Smooth muscle cell (in vitro differentiated cells): Measurements from ENCODE around the gene PKLR. TPM values are rescaled to one million over a fixed set of nuclear protein-coding genes. Genes with fewer than 3 reads are reported as not detected.
"Not testable (repeated sequence)": the region's sequence is repeated elsewhere in the genome, so short reads cannot be mapped to it uniquely, and the experiment has no call there.

ENCODE experiments used
- DNase-seq: peaks from one replicate; lab custom pipeline; 2025; ENCODE audit not compliant: unreplicated experiment; lab: John Stamatoyannopoulos, UW
- H2AFZ ChIP-seq: fragments of 200-600 bp; sonication (generic); 2 replicates; pipeline ENCODE4 v1.6.0; 2016; ENCODE audit warnings: antibody characterized with exemption, low read depth, mild to moderate bottlenecking
- H3F3A ChIP-seq: fragments of 200-600 bp; sonication (generic); 2 replicates; pipeline ENCODE4 v1.6.0; 2017; ENCODE audit warnings: antibody characterized with exemption, low read depth
- H3K27ac ChIP-seq: fragments of 200-600 bp; sonication (generic); 2 replicates; pipeline ENCODE4 v1.5.1; 2016; ENCODE audit warnings: low read depth, mild to moderate bottlenecking
- H3K27me3 ChIP-seq: fragments of 200-600 bp; sonication (generic); 2 replicates; pipeline ENCODE4 v1.6.1; 2016; ENCODE audit warnings: low read depth, mild to moderate bottlenecking
- H3K36me3 ChIP-seq: fragments of 200-600 bp; sonication (generic); 2 replicates; pipeline ENCODE4 v1.5.1; 2016; ENCODE audit warnings: low read depth
- H3K4me1 ChIP-seq: fragments of 200-600 bp; sonication (generic); 2 replicates; pipeline ENCODE4 v1.5.1; 2016; ENCODE audit warnings: low read depth
- H3K4me2 ChIP-seq: fragments of 200-600 bp; sonication (generic); 2 replicates; pipeline ENCODE4 v1.6.0; 2016; ENCODE audit warnings: mild to moderate bottlenecking
- H3K4me3 ChIP-seq: fragments of 200-600 bp; sonication (generic); 2 replicates; pipeline ENCODE4 v1.5.1; 2016; ENCODE audit warnings: mild to moderate bottlenecking
- H3K79me2 ChIP-seq: fragments of 200-600 bp; sonication (generic); 2 replicates; pipeline ENCODE4 v1.6.0; 2016; ENCODE audit warnings: low read depth, mild to moderate bottlenecking
- H3K9ac ChIP-seq: fragments of 200-600 bp; sonication (generic); 2 replicates; pipeline ENCODE4 v1.6.0; 2016; ENCODE audit warnings: low read depth
- H3K9me3 ChIP-seq: fragments of 200-600 bp; sonication (generic); replicated peaks from 2 replicates; pipeline ENCODE4 v1.5.1; 2016; ENCODE audit warnings: low read depth
- H4K20me1 ChIP-seq: fragments of 200-600 bp; sonication (generic); 2 replicates; pipeline ENCODE4 v1.6.0; 2016; ENCODE audit warnings: low read depth
- WGBS: methylation state at CpG from one replicate; pipeline ENCODE4 v1.1.7; 2016; ENCODE audit warnings: low lambda C conversion rate; 5-methylcytosine and 5-hydroxymethylcytosine counted together
- polyA plus RNA-seq: library from polyadenylated mRNA; unstranded; fragments of >200 nt; fragmentation: Nextera tagmentation; extraction: Ambion mirVana; gene quantifications from 2 replicates; pipeline ENCODE4 v1.2.1, GENCODE V29; 2016
- total RNA-seq: library from RNA; depleted of rRNA; stranded (reverse); fragments of >200 nt; gene quantifications from 2 replicates; pipeline ENCODE4 v1.2.3, GENCODE V29; 2014
- TF ChIP-seq, protein P1 (sequence below): fragments of 200-600 bp; sonication (generic); IDR thresholded peaks from 2 replicates; pipeline ENCODE4 v1.5.1; 2017; ENCODE audit warnings: borderline replicate concordance, mild to moderate bottlenecking, antibody characterized with exemption; ENCODE audit not compliant: insufficient read depth, poor library complexity, severe bottlenecking

PKLR gene
- total and polyA plus RNA-seq, 2 experiments from 2014 or later = not detected

DNA sequence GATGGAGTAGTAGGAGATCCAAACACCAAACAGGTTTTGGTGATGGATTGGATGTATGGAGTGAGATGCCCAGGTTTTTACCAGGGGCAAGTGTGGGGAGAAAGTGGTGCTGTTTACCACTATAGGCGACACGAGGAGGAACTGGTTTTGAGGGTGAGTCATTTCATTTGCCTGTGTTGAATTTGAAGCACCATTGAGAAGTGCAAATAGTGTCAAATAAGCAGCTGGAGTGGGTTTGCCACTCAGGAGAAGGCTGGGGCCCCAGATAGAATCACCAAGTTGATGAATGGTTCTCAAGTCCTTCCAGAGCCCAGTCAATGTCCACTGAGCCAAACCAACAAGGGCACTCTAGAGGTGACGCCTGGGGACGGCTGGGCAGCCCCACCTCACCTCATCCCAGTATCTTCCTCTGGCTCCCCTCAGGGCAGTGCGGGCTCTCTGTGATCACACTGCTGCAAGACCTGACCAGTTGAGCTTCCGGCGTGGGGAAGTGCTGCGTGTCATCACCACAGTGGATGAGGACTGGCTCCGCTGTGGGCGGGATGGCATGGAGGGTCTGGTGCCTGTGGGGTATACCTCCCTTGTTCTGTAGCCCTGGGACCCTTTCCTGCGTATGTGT lies 28.9 kb upstream of the PKLR start:
- Histone ChIP-seq H3K4me1 (peaks cover 4% of the 10 kb centered on the region), H3F3A (peaks cover 10% of the 10 kb centered on the region), H3K27me3 (no peaks in the 10 kb centered on the region), H4K20me1 (peaks cover 19% of the 10 kb centered on the region), H2AFZ (no peak overlapping the region), H3K27ac (no peak overlapping the region), H3K36me3 (no peaks in the 10 kb centered on the region), H3K79me2 (no peaks in the 10 kb centered on the region), H3K9me3 (no peaks in the 10 kb centered on the region), H3K4me3 (no peak overlapping the region), H3K4me2 (no peak overlapping the region), H3K9ac (no peak overlapping the region)
- no peak for DNase-seq
- TF ChIP-seq, protein P1, sequence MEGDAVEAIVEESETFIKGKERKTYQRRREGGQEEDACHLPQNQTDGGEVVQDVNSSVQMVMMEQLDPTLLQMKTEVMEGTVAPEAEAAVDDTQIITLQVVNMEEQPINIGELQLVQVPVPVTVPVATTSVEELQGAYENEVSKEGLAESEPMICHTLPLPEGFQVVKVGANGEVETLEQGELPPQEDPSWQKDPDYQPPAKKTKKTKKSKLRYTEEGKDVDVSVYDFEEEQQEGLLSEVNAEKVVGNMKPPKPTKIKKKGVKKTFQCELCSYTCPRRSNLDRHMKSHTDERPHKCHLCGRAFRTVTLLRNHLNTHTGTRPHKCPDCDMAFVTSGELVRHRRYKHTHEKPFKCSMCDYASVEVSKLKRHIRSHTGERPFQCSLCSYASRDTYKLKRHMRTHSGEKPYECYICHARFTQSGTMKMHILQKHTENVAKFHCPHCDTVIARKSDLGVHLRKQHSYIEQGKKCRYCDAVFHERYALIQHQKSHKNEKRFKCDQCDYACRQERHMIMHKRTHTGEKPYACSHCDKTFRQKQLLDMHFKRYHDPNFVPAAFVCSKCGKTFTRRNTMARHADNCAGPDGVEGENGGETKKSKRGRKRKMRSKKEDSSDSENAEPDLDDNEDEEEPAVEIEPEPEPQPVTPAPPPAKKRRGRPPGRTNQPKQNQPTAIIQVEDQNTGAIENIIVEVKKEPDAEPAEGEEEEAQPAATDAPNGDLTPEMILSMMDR = no peak
- WGBS = 92% methylated on average over 11 of the region's 11 CpGs

GRCh38 chr1:155328856-155329255 lies 27.6 kb upstream of the PKLR start:
- not testable (repeated sequence) for DNase-seq, H2AFZ ChIP-seq, H3K9ac ChIP-seq, H3K27ac ChIP-seq, H3K4me3 ChIP-seq, H3K79me2 ChIP-seq, H3K4me2 ChIP-seq, H3K27me3 ChIP-seq, H3K9me3 ChIP-seq, H3K36me3 ChIP-seq, H3K4me1 ChIP-seq
- 93% methylated on average over 7 of the region's 7 CpGs for WGBS
- H3F3A ChIP-seq = peaks cover 12% of the 10 kb centered on the region
- peaks cover 19% of the 10 kb centered on the region for H4K20me1 ChIP-seq

GRCh38 chr1:155327981-155328380 lies 26.7 kb upstream of the PKLR start:
- peaks cover 9% of the 10 kb centered on the region for H3F3A ChIP-seq
- no peak overlapping the region for H3K9ac ChIP-seq
- no peak for DNase-seq
- H3K27ac ChIP-seq = no peak overlapping the region
- no peak overlapping the region for H3K4me3 ChIP-seq
- H4K20me1 ChIP-seq = peaks cover 19% of the 10 kb centered on the region
- no peaks in the 10 kb centered on the region for H3K9me3 ChIP-seq
- no peaks in the 10 kb centered on the region for H3K27me3 ChIP-seq
- H3K36me3 ChIP-seq = no peaks in the 10 kb centered on the region
- no peak overlapping the region for H2AFZ ChIP-seq
- 88% methylated on average over 4 of the region's 4 CpGs for WGBS
- TF ChIP-seq, protein P1 = no peak
- no peaks in the 10 kb centered on the region for H3K79me2 ChIP-seq
- peaks cover 4% of the 10 kb centered on the region for H3K4me1 ChIP-seq
- H3K4me2 ChIP-seq = no peak overlapping the region

DNA sequence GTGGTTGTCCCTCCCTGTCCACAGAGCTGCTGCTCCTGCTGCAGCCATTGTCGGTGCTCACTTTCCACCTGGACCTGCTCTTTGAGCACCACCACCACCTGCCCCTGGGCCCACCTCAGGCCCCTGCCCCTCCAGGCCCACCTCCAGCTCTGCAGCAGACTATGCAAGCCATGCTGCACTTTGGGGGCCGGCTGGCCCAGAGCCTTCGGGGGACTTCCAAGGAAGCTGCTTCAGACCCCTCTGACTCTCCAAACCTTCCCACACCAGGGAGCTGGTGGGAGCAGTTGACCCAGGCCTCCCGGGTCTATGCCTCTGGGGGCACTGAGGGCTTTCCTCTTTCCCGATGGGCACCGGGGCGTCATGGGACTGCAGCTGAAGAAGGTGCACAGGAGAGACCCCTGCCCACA lies 25.4 kb upstream of the PKLR start:
- DNase-seq = no peak
- 94% methylated on average over 7 of the region's 7 CpGs for WGBS

More for the DNA sequence above, 25.4 kb upstream of the PKLR start:
- no peaks in the 10 kb centered on the region for H3K36me3 ChIP-seq
- no peaks in the 10 kb centered on the region for H3K27me3 ChIP-seq
- TF ChIP-seq, protein P1 = no peak
- no peak overlapping the region for H3K27ac ChIP-seq
- H2AFZ ChIP-seq = no peak overlapping the region
- H3K4me1 ChIP-seq = peaks cover 12% of the 10 kb centered on the region
- no peak overlapping the region for H3K4me3 ChIP-seq
- H3K79me2 ChIP-seq = no peaks in the 10 kb centered on the region
- H4K20me1 ChIP-seq = peaks cover 20% of the 10 kb centered on the region
- peaks cover 9% of the 10 kb centered on the region for H3F3A ChIP-seq
- H3K4me2 ChIP-seq = no peak overlapping the region
- no peaks in the 10 kb centered on the region for H3K9me3 ChIP-seq
- H3K9ac ChIP-seq = no peak overlapping the region
